NOMO-1 treated with DMSO at 0.1 percent for 48 hours (cell line): ENCODE data around the gene CSF1.

Source experiments
- DNase-seq: peaks from one replicate; lab custom pipeline; 2025; ENCODE audit not compliant: unreplicated experiment; lab: John Stamatoyannopoulos, UW

CSF1 gene

GRCh38 chr1:109901141-109901523 lies 9.5 kb upstream of the CSF1 start:
- DNase-seq = no peak

GRCh38 chr1:109901524-109902145 lies 9.0 kb upstream of the CSF1 start:
- DNase-seq = no peak

GRCh38 chr1:109902204-109902985 lies 8.3 kb upstream of the CSF1 start:
- no peak for DNase-seq

GRCh38 chr1:109903376-109903930 lies 7.2 kb upstream of the CSF1 start:
- DNase-seq = no peak

GRCh38 chr1:109904105-109904817 lies 6.4 kb upstream of the CSF1 start:
- DNase-seq = no peak

- DNase-seq = no peak
These were observed 5.2 kb upstream of the CSF1 start for GRCh38 chr1:109905491-109905890.

GRCh38 chr1:109906160-109906838 lies 4.3 kb upstream of the CSF1 start:
- peak; percentile 92 for DNase-seq

GRCh38 chr1:109906839-109907180 lies 3.8 kb upstream of the CSF1 start:
- no peak for DNase-seq

- DNase-seq = no peak
These were observed 3.4 kb upstream of the CSF1 start for GRCh38 chr1:109907190-109907774.

- DNase-seq = no peak
These were observed 1.8 kb upstream of the CSF1 start for GRCh38 chr1:109908836-109909235.

GRCh38 chr1:109909561-109909960 lies 1.1 kb upstream of the CSF1 start:
- DNase-seq = no peak

- DNase-seq = no peak
These were observed 532 bp downstream of the CSF1 start for GRCh38 chr1:109910963-109911798.

- DNase-seq = no peak
These were observed 1.7 kb downstream of the CSF1 start for GRCh38 chr1:109912214-109912861.

GRCh38 chr1:109912873-109913272 lies 2.2 kb downstream of the CSF1 start:
- DNase-seq = no peak

GRCh38 chr1:109913360-109913879 lies 2.8 kb downstream of the CSF1 start:
- DNase-seq = no peak

- no peak for DNase-seq
These were observed 4.1 kb downstream of the CSF1 start for GRCh38 chr1:109914587-109915240.

- no peak for DNase-seq
These were observed 6.6 kb downstream of the CSF1 start for GRCh38 chr1:109917051-109917767.
